ENCODE measurements around the gene EML2. TPM values are rescaled to one million over a fixed set of nuclear protein-coding genes. Genes with fewer than 3 reads are reported as not detected.

EML2 gene
- total RNA-seq, 1 experiment from 2014 or later = 32.7 TPM

DNA sequence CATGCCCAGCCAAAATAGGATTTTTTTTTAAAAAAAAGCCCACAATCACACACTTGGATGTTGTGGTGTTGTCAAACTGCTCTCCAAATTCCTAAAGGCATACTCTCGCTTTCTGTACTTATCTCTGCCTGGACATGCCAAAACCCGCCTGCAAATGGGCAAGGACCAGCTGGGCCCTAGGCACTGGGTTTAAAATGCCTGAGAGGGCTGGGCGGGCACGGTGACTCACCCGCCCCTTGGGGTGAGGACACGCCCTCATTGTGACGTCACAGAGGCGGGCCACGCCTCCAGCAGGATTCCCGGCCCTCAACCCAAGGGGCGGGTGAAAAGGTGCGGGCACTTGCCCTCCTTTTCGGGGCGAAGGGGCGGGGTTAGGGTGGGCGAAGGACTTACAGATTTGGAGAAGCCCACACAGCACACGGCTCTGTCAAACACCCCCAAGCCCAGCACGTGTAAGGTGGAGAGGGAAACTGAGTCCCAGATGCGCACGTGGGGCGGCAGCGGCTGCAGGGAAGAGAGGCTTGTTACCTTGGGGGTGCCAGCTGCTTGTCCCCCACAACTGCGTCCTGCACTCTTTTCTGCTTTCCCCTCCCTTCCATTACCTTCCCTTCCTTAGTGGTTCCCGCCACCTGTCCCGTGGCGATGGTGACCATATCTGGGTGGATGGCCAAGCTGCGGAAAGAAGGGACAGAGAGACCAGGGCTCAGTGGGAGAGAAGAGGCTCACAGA is 6.6 kb downstream of the EML2 start:
- BruUV-seq (replicated peaks) = no TSS peak

DNA sequence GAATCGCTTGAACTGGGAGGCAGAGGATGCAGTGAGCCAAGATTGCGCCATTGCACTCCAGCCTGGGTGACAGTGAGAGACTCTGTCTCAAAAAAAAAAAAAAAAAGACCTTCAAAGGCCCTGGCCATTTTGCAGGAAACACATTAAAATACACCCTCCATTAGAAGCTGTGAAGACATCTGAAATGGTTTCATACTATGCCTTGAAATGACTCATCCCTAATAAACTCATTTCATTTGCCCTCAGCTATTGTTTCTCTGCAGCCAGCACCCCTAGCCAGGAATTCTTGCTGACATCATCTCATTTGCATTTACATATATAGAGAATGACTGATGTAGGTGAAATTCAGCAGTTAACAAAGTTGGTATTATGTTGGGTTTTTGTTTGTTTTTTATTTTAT is 8.7 kb downstream of the EML2 start:
- ChIA-PET POLR2A (no interaction called here), CTCF (interaction anchor here (0.7 to 1.0 kb wide), 2 partner anchors 12 to 53 kb away, joined by 4 to 6 read pairs; no protein-coding TSS in a partner anchor)
- H3K27me3 ChIP-seq (ENCODE audit: control insufficient read depth, insufficient read depth, low read length) = no peaks in the 10 kb centered on the region
- BruUV-seq (replicated peaks) = TSS peak; percentile 57
- in situ Hi-C loops (cut with HindIII; ENCODE audit: low pct_unique_long_range_greater_than_20kb, low sequenced_read_pairs) = no loop called here
- H3K4me3 ChIP-seq (ENCODE audit: low read depth in 2 of 2, low read length in 2 of 2) = no peak overlapping the region
- DNase-seq (ENCODE audit: low read depth, low spot score) = no peak
- H3K9me3 ChIP-seq (ENCODE audit: control insufficient read depth, insufficient read depth, low read depth, low read length) = no peaks in the 10 kb centered on the region
- intact Hi-C loops (cut with micrococcal nuclease; ENCODE audit: unreplicated experiment) = no loop called here
- 0 out of 2 replicates have a peak, but pooled peaks have one; percentile 67 for ATAC-seq
- no peak overlapping the region for H3K27ac ChIP-seq (ENCODE audit: low read length)
- peaks cover 9% of the 10 kb centered on the region for H3K4me1 ChIP-seq (ENCODE audit: control insufficient read depth, insufficient read depth, low read length)
- no peaks in the 10 kb centered on the region; the same call in 1 of the 2 replicates for H3K36me3 ChIP-seq (ENCODE audit: control insufficient read depth, insufficient read depth, low read length)
- TF ChIP-seq, protein P1, sequence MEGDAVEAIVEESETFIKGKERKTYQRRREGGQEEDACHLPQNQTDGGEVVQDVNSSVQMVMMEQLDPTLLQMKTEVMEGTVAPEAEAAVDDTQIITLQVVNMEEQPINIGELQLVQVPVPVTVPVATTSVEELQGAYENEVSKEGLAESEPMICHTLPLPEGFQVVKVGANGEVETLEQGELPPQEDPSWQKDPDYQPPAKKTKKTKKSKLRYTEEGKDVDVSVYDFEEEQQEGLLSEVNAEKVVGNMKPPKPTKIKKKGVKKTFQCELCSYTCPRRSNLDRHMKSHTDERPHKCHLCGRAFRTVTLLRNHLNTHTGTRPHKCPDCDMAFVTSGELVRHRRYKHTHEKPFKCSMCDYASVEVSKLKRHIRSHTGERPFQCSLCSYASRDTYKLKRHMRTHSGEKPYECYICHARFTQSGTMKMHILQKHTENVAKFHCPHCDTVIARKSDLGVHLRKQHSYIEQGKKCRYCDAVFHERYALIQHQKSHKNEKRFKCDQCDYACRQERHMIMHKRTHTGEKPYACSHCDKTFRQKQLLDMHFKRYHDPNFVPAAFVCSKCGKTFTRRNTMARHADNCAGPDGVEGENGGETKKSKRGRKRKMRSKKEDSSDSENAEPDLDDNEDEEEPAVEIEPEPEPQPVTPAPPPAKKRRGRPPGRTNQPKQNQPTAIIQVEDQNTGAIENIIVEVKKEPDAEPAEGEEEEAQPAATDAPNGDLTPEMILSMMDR (IDR thresholded peaks at IDR 0.05) = no peak
- no peak for TF ChIP-seq TCF7L2 (IDR thresholded peaks at IDR 0.05; ENCODE audit: low read depth, low read length)
- no peak for TF ChIP-seq SIN3A (IDR thresholded peaks at IDR 0.05; ENCODE audit: borderline replicate concordance, insufficient read depth, low read depth, low read length)
- no peak for TF ChIP-seq POLR2AphosphoS5 (IDR thresholded peaks at IDR 0.05; ENCODE audit: low read depth, low read length)
- TF ChIP-seq, protein P2, sequence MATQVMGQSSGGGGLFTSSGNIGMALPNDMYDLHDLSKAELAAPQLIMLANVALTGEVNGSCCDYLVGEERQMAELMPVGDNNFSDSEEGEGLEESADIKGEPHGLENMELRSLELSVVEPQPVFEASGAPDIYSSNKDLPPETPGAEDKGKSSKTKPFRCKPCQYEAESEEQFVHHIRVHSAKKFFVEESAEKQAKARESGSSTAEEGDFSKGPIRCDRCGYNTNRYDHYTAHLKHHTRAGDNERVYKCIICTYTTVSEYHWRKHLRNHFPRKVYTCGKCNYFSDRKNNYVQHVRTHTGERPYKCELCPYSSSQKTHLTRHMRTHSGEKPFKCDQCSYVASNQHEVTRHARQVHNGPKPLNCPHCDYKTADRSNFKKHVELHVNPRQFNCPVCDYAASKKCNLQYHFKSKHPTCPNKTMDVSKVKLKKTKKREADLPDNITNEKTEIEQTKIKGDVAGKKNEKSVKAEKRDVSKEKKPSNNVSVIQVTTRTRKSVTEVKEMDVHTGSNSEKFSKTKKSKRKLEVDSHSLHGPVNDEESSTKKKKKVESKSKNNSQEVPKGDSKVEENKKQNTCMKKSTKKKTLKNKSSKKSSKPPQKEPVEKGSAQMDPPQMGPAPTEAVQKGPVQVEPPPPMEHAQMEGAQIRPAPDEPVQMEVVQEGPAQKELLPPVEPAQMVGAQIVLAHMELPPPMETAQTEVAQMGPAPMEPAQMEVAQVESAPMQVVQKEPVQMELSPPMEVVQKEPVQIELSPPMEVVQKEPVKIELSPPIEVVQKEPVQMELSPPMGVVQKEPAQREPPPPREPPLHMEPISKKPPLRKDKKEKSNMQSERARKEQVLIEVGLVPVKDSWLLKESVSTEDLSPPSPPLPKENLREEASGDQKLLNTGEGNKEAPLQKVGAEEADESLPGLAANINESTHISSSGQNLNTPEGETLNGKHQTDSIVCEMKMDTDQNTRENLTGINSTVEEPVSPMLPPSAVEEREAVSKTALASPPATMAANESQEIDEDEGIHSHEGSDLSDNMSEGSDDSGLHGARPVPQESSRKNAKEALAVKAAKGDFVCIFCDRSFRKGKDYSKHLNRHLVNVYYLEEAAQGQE (IDR thresholded peaks at IDR 0.05; ENCODE audit: insufficient read depth in 1 of 2, low read depth in 2 of 2, low read length in 1 of 2) = no peak

More for the DNA sequence above, 6.6 kb downstream of the EML2 start:
- no peaks in the 10 kb centered on the region for H3K27me3 ChIP-seq (ENCODE audit: control insufficient read depth, insufficient read depth, low read length)
- no peak overlapping the region for H3K4me3 ChIP-seq (ENCODE audit: low read depth in 2 of 2, low read length in 2 of 2)
- intact Hi-C loops (cut with micrococcal nuclease; ENCODE audit: unreplicated experiment) (no loop called here), in situ Hi-C loops (cut with HindIII; ENCODE audit: low pct_unique_long_range_greater_than_20kb, low sequenced_read_pairs) (no loop called here)
- ChIA-PET CTCF (no interaction called here), POLR2A (interaction anchor here (0.7 kb wide), 1 partner anchor 48 kb away, joined by 4 read pairs; no protein-coding TSS in a partner anchor)
- ATAC-seq (peak; percentile 84), DNase-seq (ENCODE audit: low read depth, low spot score) (no peak)
- TF ChIP-seq SIN3A (IDR thresholded peaks at IDR 0.05; ENCODE audit: borderline replicate concordance, insufficient read depth, low read depth, low read length) = no peak
- TF ChIP-seq POLR2AphosphoS5 (IDR thresholded peaks at IDR 0.05; ENCODE audit: low read depth, low read length) = no peak
- TF ChIP-seq, protein P1 (IDR thresholded peaks at IDR 0.05) = no peak
- TF ChIP-seq TCF7L2 (IDR thresholded peaks at IDR 0.05; ENCODE audit: low read depth, low read length) = no peak
- TF ChIP-seq, protein P2 (IDR thresholded peaks at IDR 0.05; ENCODE audit: insufficient read depth in 1 of 2, low read depth in 2 of 2, low read length in 1 of 2) = no peak
- H3K9me3 ChIP-seq (ENCODE audit: control insufficient read depth, insufficient read depth, low read depth, low read length) = no peaks in the 10 kb centered on the region
- H3K4me1 ChIP-seq (ENCODE audit: control insufficient read depth, insufficient read depth, low read length) = peaks cover 9% of the 10 kb centered on the region
- no peaks in the 10 kb centered on the region; the same call in 1 of the 2 replicates for H3K36me3 ChIP-seq (ENCODE audit: control insufficient read depth, insufficient read depth, low read length)
- H3K27ac ChIP-seq (ENCODE audit: low read length) = no peak overlapping the region

Data from Panc1 (cell line).